Measurements from ENCODE around the gene IL23A.
"Not testable (repeated sequence)": the region's sequence is repeated elsewhere in the genome, so short reads cannot be mapped to it uniquely, and the experiment has no call there.

The IL23A gene

DNA sequence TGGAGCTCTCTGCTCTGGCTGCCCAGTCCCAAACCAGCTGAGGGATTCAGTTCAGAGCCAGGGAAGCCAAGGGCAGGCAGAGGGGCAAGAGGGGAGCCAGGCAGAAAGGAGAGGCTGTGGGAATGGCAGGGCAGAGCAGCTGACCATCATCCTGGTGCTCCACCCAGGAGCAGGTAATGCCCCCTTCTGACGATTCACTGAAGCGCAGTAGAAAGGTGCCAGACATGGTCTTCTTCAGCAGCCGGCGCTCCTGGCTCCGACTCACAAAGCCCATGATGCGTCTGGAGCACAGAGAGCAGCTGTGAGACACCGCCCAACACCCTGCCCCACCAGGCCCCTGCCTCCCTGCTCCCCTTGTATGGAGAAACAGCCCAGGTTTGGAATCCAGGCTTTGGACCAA, 8.0 kb downstream of the IL23A start:
- no peak overlapping the region for H3K4me3 ChIP-seq (ENCODE audit: low read length)
- WGBS (ENCODE audit: extremely low coverage, insufficient coverage, low lambda C conversion rate), result no CpG with 5 or more reads among the region's 7 CpGs
- no peak overlapping the region for H4K5ac ChIP-seq (ENCODE audit: low read length)
- no peak overlapping the region for H3K56ac ChIP-seq (ENCODE audit: low read length)
- no peak overlapping the region for H3K18ac ChIP-seq (ENCODE audit: low read length)
- no peak overlapping the region for H2BK5ac ChIP-seq (ENCODE audit: low read length)
- H3K4me2 ChIP-seq (ENCODE audit: low read length), result no peak overlapping the region
- no peak overlapping the region for H4K8ac ChIP-seq (ENCODE audit: low read depth, low read length)
- H3K9ac ChIP-seq (ENCODE audit: low read length), result no peak overlapping the region
- no peak overlapping the region for H2BK120ac ChIP-seq (ENCODE audit: low read depth, low read length)
- no peak overlapping the region for H3K23ac ChIP-seq (ENCODE audit: low read length)
- no peaks in the 10 kb centered on the region for H3K4me1 ChIP-seq (ENCODE audit: control insufficient read depth, low read depth, low read length)
- no peak overlapping the region for H3K27ac ChIP-seq (ENCODE audit: low read depth, low read length)
- no peaks in the 10 kb centered on the region for H3K27me3 ChIP-seq (ENCODE audit: insufficient read depth, low read length, poor library complexity)
- no peaks in the 10 kb centered on the region for H3K79me2 ChIP-seq (ENCODE audit: control insufficient read depth, insufficient read depth, low read length)
- H3K79me1 ChIP-seq (ENCODE audit: low read length), result no peaks in the 10 kb centered on the region
- no peak overlapping the region for H3K4ac ChIP-seq (ENCODE audit: low read depth, low read length)
- DNase-seq, result no peak
- peaks cover 7% of the 10 kb centered on the region for H3K36me3 ChIP-seq (ENCODE audit: control insufficient read depth, insufficient read depth, low read length)
- H2AK5ac ChIP-seq (ENCODE audit: low read length), result no peak overlapping the region
- no peak overlapping the region for H2BK15ac ChIP-seq (replicated peaks; ENCODE audit: low read depth)

GRCh38 chr12:56347255-56347654, 8.6 kb downstream of the IL23A start:
- H2AK5ac ChIP-seq (ENCODE audit: low read length); H4K5ac ChIP-seq (ENCODE audit: low read length); H3K4ac ChIP-seq (ENCODE audit: low read depth, low read length); H3K27ac ChIP-seq (ENCODE audit: low read depth, low read length); H3K56ac ChIP-seq (ENCODE audit: low read length); H3K23ac ChIP-seq (ENCODE audit: low read length); H3K9ac ChIP-seq (ENCODE audit: low read length); H3K27me3 ChIP-seq (ENCODE audit: insufficient read depth, low read length, poor library complexity); H2BK120ac ChIP-seq (ENCODE audit: low read depth, low read length); H3K4me3 ChIP-seq (ENCODE audit: low read length); H3K79me2 ChIP-seq (ENCODE audit: control insufficient read depth, insufficient read depth, low read length); H3K36me3 ChIP-seq (ENCODE audit: control insufficient read depth, insufficient read depth, low read length); H2BK5ac ChIP-seq (ENCODE audit: low read length); H4K8ac ChIP-seq (ENCODE audit: low read depth, low read length); H2BK15ac ChIP-seq (replicated peaks; ENCODE audit: low read depth); H3K18ac ChIP-seq (ENCODE audit: low read length); H3K79me1 ChIP-seq (ENCODE audit: low read length); DNase-seq; H3K4me2 ChIP-seq (ENCODE audit: low read length); H3K4me1 ChIP-seq (ENCODE audit: control insufficient read depth, low read depth, low read length): not testable (repeated sequence)
- no CpG with 5 or more reads among the region's 9 CpGs for WGBS (ENCODE audit: extremely low coverage, insufficient coverage, low lambda C conversion rate)

GRCh38 chr12:56348776-56349175, 10.1 kb downstream of the IL23A start:
- Histone ChIP-seq H2BK120ac (ENCODE audit: low read depth, low read length) (no peak overlapping the region), H3K23ac (ENCODE audit: low read length) (no peak overlapping the region), H3K4me2 (ENCODE audit: low read length) (no peak overlapping the region), H3K9ac (ENCODE audit: low read length) (no peak overlapping the region), H3K4me1 (ENCODE audit: control insufficient read depth, low read depth, low read length) (no peaks in the 10 kb centered on the region), H4K8ac (ENCODE audit: low read depth, low read length) (no peak overlapping the region), H2BK15ac (replicated peaks; ENCODE audit: low read depth) (no peak overlapping the region), H3K4me3 (ENCODE audit: low read length) (no peak overlapping the region), H3K36me3 (ENCODE audit: control insufficient read depth, insufficient read depth, low read length) (peaks cover 5% of the 10 kb centered on the region), H3K18ac (ENCODE audit: low read length) (no peak overlapping the region), H3K4ac (ENCODE audit: low read depth, low read length) (no peak overlapping the region), H2AK5ac (ENCODE audit: low read length) (no peak overlapping the region), H4K5ac (ENCODE audit: low read length) (no peak overlapping the region), H3K27ac (ENCODE audit: low read depth, low read length) (no peak overlapping the region), H3K79me2 (ENCODE audit: control insufficient read depth, insufficient read depth, low read length) (no peaks in the 10 kb centered on the region), H3K27me3 (ENCODE audit: insufficient read depth, low read length, poor library complexity) (no peaks in the 10 kb centered on the region), H3K79me1 (ENCODE audit: low read length) (no peaks in the 10 kb centered on the region), H2BK5ac (ENCODE audit: low read length) (no peak overlapping the region), H3K56ac (ENCODE audit: low read length) (no peak overlapping the region)
- no CpG with 5 or more reads among the region's 5 CpGs for WGBS (ENCODE audit: extremely low coverage, insufficient coverage, low lambda C conversion rate)
- DNase-seq, result no peak

- Histone ChIP-seq H4K8ac (ENCODE audit: low read depth, low read length) (no peak overlapping the region), H3K4ac (ENCODE audit: low read depth, low read length) (no peak overlapping the region), H3K79me1 (ENCODE audit: low read length) (no peaks in the 10 kb centered on the region), H3K23ac (ENCODE audit: low read length) (no peak overlapping the region), H2BK120ac (ENCODE audit: low read depth, low read length) (no peak overlapping the region), H3K4me3 (ENCODE audit: low read length) (no peak overlapping the region), H2BK15ac (replicated peaks; ENCODE audit: low read depth) (no peak overlapping the region), H3K4me2 (ENCODE audit: low read length) (no peak overlapping the region), H3K36me3 (ENCODE audit: control insufficient read depth, insufficient read depth, low read length) (peaks cover 8% of the 10 kb centered on the region), H3K18ac (ENCODE audit: low read length) (no peak overlapping the region), H2AK5ac (ENCODE audit: low read length) (no peak overlapping the region), H3K79me2 (ENCODE audit: control insufficient read depth, insufficient read depth, low read length) (no peaks in the 10 kb centered on the region), H3K9ac (ENCODE audit: low read length) (no peak overlapping the region), H2BK5ac (ENCODE audit: low read length) (no peak overlapping the region), H3K4me1 (ENCODE audit: control insufficient read depth, low read depth, low read length) (no peaks in the 10 kb centered on the region), H4K5ac (ENCODE audit: low read length) (no peak overlapping the region), H3K27me3 (ENCODE audit: insufficient read depth, low read length, poor library complexity) (no peaks in the 10 kb centered on the region), H3K27ac (ENCODE audit: low read depth, low read length) (no peak overlapping the region), H3K56ac (ENCODE audit: low read length) (no peak overlapping the region)
- no CpG with 5 or more reads among the region's 2 CpGs for WGBS (ENCODE audit: extremely low coverage, insufficient coverage, low lambda C conversion rate)
- no peak for DNase-seq
Measured at GRCh38 chr12:56350662-56351061, 12.0 kb downstream of the IL23A start.

DNA sequence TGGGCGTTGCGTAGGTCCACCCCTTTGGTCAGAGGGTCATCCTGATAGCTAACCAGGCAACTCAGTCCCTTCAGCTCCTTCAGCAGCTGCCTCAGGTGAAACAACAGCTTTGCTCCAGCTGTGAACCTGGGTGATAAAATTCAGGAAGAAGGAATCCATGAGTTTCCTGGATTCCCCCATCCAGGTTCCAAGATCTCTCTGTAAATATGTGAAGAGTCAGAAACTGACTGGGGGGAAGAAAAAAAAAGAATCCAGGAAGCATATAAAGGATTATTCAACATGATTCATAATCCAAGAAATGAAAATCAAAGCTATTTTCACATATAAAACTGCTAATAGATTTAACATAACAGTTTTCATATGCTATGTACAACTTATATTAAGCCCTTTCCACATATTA, 12.6 kb downstream of the IL23A start:
- no peak overlapping the region for H2BK15ac ChIP-seq (replicated peaks; ENCODE audit: low read depth)
- H3K56ac ChIP-seq (ENCODE audit: low read length), result no peak overlapping the region
- no peak overlapping the region for H2AK5ac ChIP-seq (ENCODE audit: low read length)
- no peak overlapping the region for H3K18ac ChIP-seq (ENCODE audit: low read length)
- no peaks in the 10 kb centered on the region for H3K4me1 ChIP-seq (ENCODE audit: control insufficient read depth, low read depth, low read length)
- no peak overlapping the region for H3K4ac ChIP-seq (ENCODE audit: low read depth, low read length)
- H3K27me3 ChIP-seq (ENCODE audit: insufficient read depth, low read length, poor library complexity), result no peaks in the 10 kb centered on the region
- no CpG with 5 or more reads among the region's 2 CpGs for WGBS (ENCODE audit: extremely low coverage, insufficient coverage, low lambda C conversion rate)
- H3K27ac ChIP-seq (ENCODE audit: low read depth, low read length), result no peak overlapping the region
- no peak for DNase-seq
- H3K4me2 ChIP-seq (ENCODE audit: low read length), result no peak overlapping the region
- no peaks in the 10 kb centered on the region for H3K79me2 ChIP-seq (ENCODE audit: control insufficient read depth, insufficient read depth, low read length)
- H3K9ac ChIP-seq (ENCODE audit: low read length), result no peak overlapping the region
- no peak overlapping the region for H3K4me3 ChIP-seq (ENCODE audit: low read length)
- H4K8ac ChIP-seq (ENCODE audit: low read depth, low read length), result no peak overlapping the region
- H2BK120ac ChIP-seq (ENCODE audit: low read depth, low read length), result no peak overlapping the region
- H3K23ac ChIP-seq (ENCODE audit: low read length), result no peak overlapping the region
- peaks cover 8% of the 10 kb centered on the region for H3K36me3 ChIP-seq (ENCODE audit: control insufficient read depth, insufficient read depth, low read length)
- H3K79me1 ChIP-seq (ENCODE audit: low read length), result no peaks in the 10 kb centered on the region
- H2BK5ac ChIP-seq (ENCODE audit: low read length), result no peak overlapping the region
- no peak overlapping the region for H4K5ac ChIP-seq (ENCODE audit: low read length)

DNA sequence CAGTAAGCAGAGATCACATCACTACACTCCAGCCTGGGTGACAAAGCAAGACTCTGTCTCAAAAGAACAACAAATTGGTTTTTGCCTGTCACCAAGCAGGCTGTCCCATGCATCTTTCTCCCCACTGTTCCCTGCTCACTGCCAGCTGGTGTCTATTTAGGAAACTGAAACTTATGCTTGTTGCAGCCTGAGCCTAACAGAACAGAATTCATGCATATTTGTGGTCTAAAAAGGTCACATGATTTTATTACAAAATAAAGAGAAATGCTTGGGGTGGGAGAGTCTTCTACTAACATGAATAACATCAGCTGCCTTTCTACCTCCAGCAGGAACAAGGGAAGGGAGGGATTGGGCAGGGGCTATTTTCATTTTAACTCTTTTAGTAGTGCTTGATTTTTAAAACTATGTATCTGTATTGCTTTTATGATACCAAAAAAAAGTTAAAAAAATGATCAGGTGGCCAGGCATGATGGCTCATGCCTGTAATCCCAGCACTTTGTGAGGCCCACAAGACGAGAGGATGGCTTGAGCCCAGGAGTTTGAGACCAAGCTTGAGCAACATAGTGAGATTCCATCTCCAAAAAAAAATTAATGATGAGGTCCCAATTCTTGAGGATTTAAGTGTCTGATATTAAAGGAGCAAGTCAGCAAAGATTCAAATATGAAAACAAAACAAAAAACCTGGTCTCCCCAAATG, 20.3 kb downstream of the IL23A start:
- no peak overlapping the region for H2BK15ac ChIP-seq (replicated peaks; ENCODE audit: low read depth)
- peaks cover 2% of the 10 kb centered on the region for H3K4me1 ChIP-seq (ENCODE audit: control insufficient read depth, low read depth, low read length)
- peaks cover 3% of the 10 kb centered on the region for H3K36me3 ChIP-seq (ENCODE audit: control insufficient read depth, insufficient read depth, low read length)
- H4K5ac ChIP-seq (ENCODE audit: low read length), result no peak overlapping the region
- no peak overlapping the region for H2BK120ac ChIP-seq (ENCODE audit: low read depth, low read length)
- no CpG with 5 or more reads among the region's 1 CpG for WGBS (ENCODE audit: extremely low coverage, insufficient coverage, low lambda C conversion rate)
- H3K56ac ChIP-seq (ENCODE audit: low read length), result peak overlapping the region; percentile 78
- DNase-seq, result no peak
- H3K27ac ChIP-seq (ENCODE audit: low read depth, low read length), result no peak overlapping the region
- H3K23ac ChIP-seq (ENCODE audit: low read length), result peak overlapping the region; percentile 45
- no peaks in the 10 kb centered on the region for H3K27me3 ChIP-seq (ENCODE audit: insufficient read depth, low read length, poor library complexity)
- no peaks in the 10 kb centered on the region for H3K79me2 ChIP-seq (ENCODE audit: control insufficient read depth, insufficient read depth, low read length)
- H4K8ac ChIP-seq (ENCODE audit: low read depth, low read length), result no peak overlapping the region
- no peak overlapping the region for H2BK5ac ChIP-seq (ENCODE audit: low read length)
- H3K9ac ChIP-seq (ENCODE audit: low read length), result peak overlapping the region; percentile 64
- H3K4ac ChIP-seq (ENCODE audit: low read depth, low read length), result no peak overlapping the region
- H3K18ac ChIP-seq (ENCODE audit: low read length), result no peak overlapping the region
- H3K79me1 ChIP-seq (ENCODE audit: low read length), result peaks cover 3% of the 10 kb centered on the region
- peak overlapping the region; percentile 26 for H3K4me2 ChIP-seq (ENCODE audit: low read length)
- no peak overlapping the region for H2AK5ac ChIP-seq (ENCODE audit: low read length)
- no peak overlapping the region for H3K4me3 ChIP-seq (ENCODE audit: low read length)
